Measurements from ENCODE around the gene OR2A2.

DNA sequence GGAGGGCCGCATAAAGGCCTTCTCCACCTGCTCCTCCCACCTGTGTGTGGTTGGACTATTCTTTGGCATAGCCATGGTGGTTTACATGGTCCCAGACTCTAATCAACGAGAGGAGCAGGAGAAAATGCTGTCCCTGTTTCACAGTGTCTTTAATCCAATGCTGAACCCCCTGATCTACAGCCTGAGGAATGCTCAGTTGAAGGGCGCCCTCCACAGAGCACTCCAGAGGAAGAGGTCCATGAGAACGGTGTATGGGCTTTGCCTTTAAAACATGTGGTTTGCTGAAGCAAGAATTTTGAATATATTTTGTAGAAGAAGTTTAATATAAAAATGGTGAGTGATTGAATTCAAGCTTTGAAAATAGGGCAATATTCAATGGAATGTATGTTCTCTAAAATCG lies 889 bp downstream of the OR2A2 start:
- TF ChIP-seq, protein P1, sequence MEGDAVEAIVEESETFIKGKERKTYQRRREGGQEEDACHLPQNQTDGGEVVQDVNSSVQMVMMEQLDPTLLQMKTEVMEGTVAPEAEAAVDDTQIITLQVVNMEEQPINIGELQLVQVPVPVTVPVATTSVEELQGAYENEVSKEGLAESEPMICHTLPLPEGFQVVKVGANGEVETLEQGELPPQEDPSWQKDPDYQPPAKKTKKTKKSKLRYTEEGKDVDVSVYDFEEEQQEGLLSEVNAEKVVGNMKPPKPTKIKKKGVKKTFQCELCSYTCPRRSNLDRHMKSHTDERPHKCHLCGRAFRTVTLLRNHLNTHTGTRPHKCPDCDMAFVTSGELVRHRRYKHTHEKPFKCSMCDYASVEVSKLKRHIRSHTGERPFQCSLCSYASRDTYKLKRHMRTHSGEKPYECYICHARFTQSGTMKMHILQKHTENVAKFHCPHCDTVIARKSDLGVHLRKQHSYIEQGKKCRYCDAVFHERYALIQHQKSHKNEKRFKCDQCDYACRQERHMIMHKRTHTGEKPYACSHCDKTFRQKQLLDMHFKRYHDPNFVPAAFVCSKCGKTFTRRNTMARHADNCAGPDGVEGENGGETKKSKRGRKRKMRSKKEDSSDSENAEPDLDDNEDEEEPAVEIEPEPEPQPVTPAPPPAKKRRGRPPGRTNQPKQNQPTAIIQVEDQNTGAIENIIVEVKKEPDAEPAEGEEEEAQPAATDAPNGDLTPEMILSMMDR (IDR thresholded peaks at IDR 0.05) = no peak
- TF ChIP-seq POLR2AphosphoS5 (IDR thresholded peaks at IDR 0.05) = no peak
